Smooth muscle cell of the coronary artery (primary cell): ENCODE data around the gene OSTM1. TPM values are rescaled to one million over a fixed set of nuclear protein-coding genes. Genes with fewer than 3 reads are reported as not detected.

ENCODE experiments used
- total RNA-seq: library from RNA; depleted of rRNA; stranded (reverse); fragments of >200 nt; gene quantifications from 2 replicates; pipeline ENCODE4 v1.2.3, GENCODE V29; 2014; ENCODE audit warnings: low replicate concordance

OSTM1 gene
- total RNA-seq, result 13.1 and 32.9 TPM in 2 replicates

GRCh38 chr6:108074359-108075144 lies at the start of gene OSTM1:
OSTM1 (minus strand) TSS chr6:108074741; CDS start chr6:108074651, 90 bp downstream.

Other genes starting within 250 kb of the OSTM1 start
- gene SEC63, start 116.5 kb downstream of the OSTM1 start, total RNA-seq, result 12.5 and 18.5 TPM in 2 replicates
- gene NR2E1, start 91.3 kb upstream of the OSTM1 start, total RNA-seq, result not detected in 2 replicates
- gene SNX3, start 186.3 kb upstream of the OSTM1 start, total RNA-seq, result 148 and 172 TPM in 2 replicates
- gene AFG1L, start 220.3 kb upstream of the OSTM1 start, total RNA-seq, result 2.7 and 3.9 TPM in 2 replicates